ENCODE measurements around the gene SRL.

GRCh38 chr16:4246777-4247459, 5.0 kb upstream of the SRL start:
- TF ChIP-seq CTCF (IDR thresholded peaks at IDR 0.05) (no peak), POLR2A (IDR thresholded peaks at IDR 0.05) (no peak), POLR2AphosphoS5 (IDR thresholded peaks at IDR 0.05) (no peak)

Data from sigmoid colon (tissue), 4 donors.